Mammary epithelial cell (primary cell): ENCODE results near the gene CTNNBL1.

Source experiments
- CTCF ChIP-seq, 2 donors: IDR thresholded peaks in 1 of 2; conservative IDR thresholded peaks in 1 of 2; 2 replicates each; pipeline ENCODE4 v1.5.1; 2011 to 2012; ENCODE audit warnings: inconsistent platforms in 2 of 2, low read length in 2 of 2, mild to moderate bottlenecking in 2 of 2, control low read depth in 1 of 2, low read depth in 1 of 2; ENCODE audit not compliant: insufficient read depth in 1 of 2; ENCODE audit errors: extremely low read depth in 1 of 2
- EZH2 ChIP-seq: IDR thresholded peaks from 2 replicates; pipeline ENCODE4 v1.6.1; 2012; ENCODE audit warnings: low read length, inconsistent platforms, borderline replicate concordance

DNA sequence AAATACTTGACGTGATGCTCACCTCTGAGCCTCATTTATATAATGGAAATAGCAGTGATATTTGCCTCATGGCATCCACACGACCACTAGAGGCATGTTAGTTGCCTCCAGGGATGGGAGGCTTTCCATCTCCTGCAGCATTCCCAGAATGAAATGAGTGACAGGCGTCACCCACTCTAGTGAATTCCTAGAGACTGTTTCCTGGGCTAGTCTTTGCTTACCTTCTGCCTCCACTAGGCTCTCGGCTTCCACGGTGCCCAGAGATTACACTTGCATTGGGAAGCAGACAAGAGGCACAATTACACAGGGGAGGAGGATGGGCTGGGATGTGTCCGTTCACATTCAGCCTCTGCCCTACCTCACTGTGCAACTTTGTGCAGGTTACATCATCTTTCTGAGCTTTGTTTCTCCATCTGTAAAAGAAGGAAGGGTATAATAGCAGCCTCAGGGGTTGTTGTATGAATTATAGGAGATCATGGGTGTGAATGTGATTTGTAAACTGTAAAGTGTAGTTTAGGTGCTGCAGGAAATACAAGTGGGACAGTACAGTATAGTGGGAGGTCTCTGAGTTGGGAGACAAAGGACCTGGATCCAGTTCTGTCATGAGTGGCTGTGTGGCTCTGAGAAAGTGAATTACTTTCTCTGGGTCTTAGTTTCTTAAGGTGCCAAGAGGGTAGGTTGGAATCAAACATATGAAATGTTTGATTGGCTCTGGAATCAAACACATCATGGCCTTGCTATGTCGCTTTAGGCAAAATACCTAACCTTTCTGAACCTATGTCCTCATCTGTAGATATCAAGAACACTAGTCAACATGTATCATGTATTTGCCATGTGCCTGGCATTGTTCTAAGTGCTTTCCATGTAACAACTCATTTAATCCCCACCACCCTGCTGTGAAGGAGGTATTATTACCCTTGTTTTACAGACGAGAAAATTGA is 205.5 kb downstream of the CTNNBL1 start:
- no peak for TF ChIP-seq CTCF (conservative IDR thresholded peaks at IDR 0.05 in 1 of 2, IDR thresholded peaks at IDR 0.05 in 1 of 2; ENCODE audit: extremely low read depth in 1 of 2, insufficient read depth in 1 of 2, low read depth in 1 of 2, low read length in 2 of 2)
- TF ChIP-seq EZH2: no peak
